ENCODE data around the gene IL1RAPL1. TPM values are rescaled to one million over a fixed set of nuclear protein-coding genes. Genes with fewer than 3 reads are reported as not detected.

Gene IL1RAPL1
- polyA plus RNA-seq, 1 donor from 2014 or later: not detected

DNA sequence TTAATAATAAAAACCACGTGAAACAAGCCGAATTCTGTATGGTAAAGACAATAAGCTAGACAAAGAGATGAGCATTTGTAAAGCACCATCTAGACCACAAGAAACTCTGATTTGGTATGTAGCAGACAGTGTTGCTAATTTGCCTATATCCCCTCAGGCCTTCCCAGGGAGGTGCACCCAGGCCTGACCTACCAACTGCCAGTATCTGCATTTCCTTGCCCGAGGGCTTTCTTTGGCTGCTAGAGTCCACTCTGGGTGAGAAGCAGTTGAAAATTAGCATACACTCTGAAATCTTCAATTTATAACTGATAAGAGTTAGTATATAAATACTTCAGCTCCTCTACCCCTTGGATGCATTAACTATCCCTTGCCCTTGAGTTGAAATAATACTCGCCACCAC lies 37.4 kb upstream of the IL1RAPL1 start:
- H3K36me3 ChIP-seq (ENCODE audit: insufficient read depth, low read length): no peaks in the 10 kb centered on the region
- H3K4me3 ChIP-seq (ENCODE audit: low read length): no peak overlapping the region
- H3K27ac ChIP-seq (ENCODE audit: low read length): no peak overlapping the region

DNA sequence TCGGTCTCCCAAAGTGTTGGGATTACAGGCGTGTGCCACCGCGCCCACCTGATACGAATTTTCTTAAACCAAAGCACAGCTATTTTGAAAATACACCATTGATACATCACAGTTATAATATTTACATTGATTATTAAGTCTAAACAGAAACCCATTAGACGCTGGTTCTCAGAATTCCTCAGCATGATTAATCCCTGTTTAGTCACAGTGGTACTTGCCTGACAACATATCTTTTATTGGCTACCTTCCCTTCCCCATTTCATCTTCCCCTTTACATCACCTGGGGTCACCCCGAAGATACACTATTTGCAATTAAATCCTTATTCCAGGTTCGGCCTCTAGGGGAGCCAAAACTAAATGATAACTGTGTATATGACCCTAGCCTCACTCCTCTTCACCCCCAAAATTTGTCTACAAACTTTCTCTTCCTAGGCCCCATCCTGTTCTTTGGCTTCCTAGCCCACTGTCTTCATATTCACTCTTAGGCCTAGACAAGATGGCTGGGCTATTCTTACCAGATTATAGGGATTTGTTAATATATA lies 36.8 kb upstream of the IL1RAPL1 start:
- Histone ChIP-seq H3K79me2 (replicated peaks; ENCODE audit: insufficient read depth, low read length) (no peaks in the 10 kb centered on the region), H2AFZ (ENCODE audit: low read depth, low read length) (no peak overlapping the region), H3F3A (ENCODE audit: insufficient read depth, low read length, poor library complexity, severe bottlenecking) (no peaks in the 10 kb centered on the region), H3K4me3 (ENCODE audit: low read length) (no peak overlapping the region), H3K9me2 (ENCODE audit: insufficient read depth, low read length) (no peaks in the 10 kb centered on the region), H3K27me3 (ENCODE audit: insufficient read depth, low read depth, low read length) (no peaks in the 10 kb centered on the region), H4K20me1 (ENCODE audit: insufficient read depth) (no peaks in the 10 kb centered on the region), H3K27ac (ENCODE audit: low read length) (no peak overlapping the region), H3K36me3 (ENCODE audit: insufficient read depth, low read length) (no peaks in the 10 kb centered on the region), H3K9ac (ENCODE audit: low read length) (no peak overlapping the region), H3K9me3 (ENCODE audit: low read length) (no peaks in the 10 kb centered on the region), H3K4me2 (ENCODE audit: low read length) (no peak overlapping the region)
- no peak for TF ChIP-seq EP300 (conservative IDR thresholded peaks at IDR 0.05; ENCODE audit: poor library complexity, severe bottlenecking)
- no peak for TF ChIP-seq MXI1 (conservative IDR thresholded peaks at IDR 0.05; ENCODE audit: poor library complexity, severe bottlenecking)
- no peak for TF ChIP-seq TAF1 (IDR thresholded peaks at IDR 0.05; ENCODE audit: low read depth)
- TF ChIP-seq SMC3 (conservative IDR thresholded peaks at IDR 0.05; ENCODE audit: poor library complexity): no peak
- TF ChIP-seq POLR2AphosphoS5 (IDR thresholded peaks at IDR 0.05): no peak
- TF ChIP-seq, protein P1, sequence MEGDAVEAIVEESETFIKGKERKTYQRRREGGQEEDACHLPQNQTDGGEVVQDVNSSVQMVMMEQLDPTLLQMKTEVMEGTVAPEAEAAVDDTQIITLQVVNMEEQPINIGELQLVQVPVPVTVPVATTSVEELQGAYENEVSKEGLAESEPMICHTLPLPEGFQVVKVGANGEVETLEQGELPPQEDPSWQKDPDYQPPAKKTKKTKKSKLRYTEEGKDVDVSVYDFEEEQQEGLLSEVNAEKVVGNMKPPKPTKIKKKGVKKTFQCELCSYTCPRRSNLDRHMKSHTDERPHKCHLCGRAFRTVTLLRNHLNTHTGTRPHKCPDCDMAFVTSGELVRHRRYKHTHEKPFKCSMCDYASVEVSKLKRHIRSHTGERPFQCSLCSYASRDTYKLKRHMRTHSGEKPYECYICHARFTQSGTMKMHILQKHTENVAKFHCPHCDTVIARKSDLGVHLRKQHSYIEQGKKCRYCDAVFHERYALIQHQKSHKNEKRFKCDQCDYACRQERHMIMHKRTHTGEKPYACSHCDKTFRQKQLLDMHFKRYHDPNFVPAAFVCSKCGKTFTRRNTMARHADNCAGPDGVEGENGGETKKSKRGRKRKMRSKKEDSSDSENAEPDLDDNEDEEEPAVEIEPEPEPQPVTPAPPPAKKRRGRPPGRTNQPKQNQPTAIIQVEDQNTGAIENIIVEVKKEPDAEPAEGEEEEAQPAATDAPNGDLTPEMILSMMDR (IDR thresholded peaks at IDR 0.05; ENCODE audit: poor library complexity, severe bottlenecking): no peak
- no peak for TF ChIP-seq RAD21 (conservative IDR thresholded peaks at IDR 0.05)
- TF ChIP-seq, protein P2, sequence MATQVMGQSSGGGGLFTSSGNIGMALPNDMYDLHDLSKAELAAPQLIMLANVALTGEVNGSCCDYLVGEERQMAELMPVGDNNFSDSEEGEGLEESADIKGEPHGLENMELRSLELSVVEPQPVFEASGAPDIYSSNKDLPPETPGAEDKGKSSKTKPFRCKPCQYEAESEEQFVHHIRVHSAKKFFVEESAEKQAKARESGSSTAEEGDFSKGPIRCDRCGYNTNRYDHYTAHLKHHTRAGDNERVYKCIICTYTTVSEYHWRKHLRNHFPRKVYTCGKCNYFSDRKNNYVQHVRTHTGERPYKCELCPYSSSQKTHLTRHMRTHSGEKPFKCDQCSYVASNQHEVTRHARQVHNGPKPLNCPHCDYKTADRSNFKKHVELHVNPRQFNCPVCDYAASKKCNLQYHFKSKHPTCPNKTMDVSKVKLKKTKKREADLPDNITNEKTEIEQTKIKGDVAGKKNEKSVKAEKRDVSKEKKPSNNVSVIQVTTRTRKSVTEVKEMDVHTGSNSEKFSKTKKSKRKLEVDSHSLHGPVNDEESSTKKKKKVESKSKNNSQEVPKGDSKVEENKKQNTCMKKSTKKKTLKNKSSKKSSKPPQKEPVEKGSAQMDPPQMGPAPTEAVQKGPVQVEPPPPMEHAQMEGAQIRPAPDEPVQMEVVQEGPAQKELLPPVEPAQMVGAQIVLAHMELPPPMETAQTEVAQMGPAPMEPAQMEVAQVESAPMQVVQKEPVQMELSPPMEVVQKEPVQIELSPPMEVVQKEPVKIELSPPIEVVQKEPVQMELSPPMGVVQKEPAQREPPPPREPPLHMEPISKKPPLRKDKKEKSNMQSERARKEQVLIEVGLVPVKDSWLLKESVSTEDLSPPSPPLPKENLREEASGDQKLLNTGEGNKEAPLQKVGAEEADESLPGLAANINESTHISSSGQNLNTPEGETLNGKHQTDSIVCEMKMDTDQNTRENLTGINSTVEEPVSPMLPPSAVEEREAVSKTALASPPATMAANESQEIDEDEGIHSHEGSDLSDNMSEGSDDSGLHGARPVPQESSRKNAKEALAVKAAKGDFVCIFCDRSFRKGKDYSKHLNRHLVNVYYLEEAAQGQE (IDR thresholded peaks at IDR 0.05; ENCODE audit: borderline replicate concordance): no peak
- no peak for TF ChIP-seq EZH2 (IDR thresholded peaks at IDR 0.05; ENCODE audit: borderline replicate concordance, insufficient read depth, low read length, poor library complexity, severe bottlenecking)

More for the DNA sequence above, 37.4 kb upstream of the IL1RAPL1 start:
- Histone ChIP-seq H3K9me2 (ENCODE audit: insufficient read depth, low read length) (no peaks in the 10 kb centered on the region), H3K27me3 (ENCODE audit: insufficient read depth, low read depth, low read length) (no peaks in the 10 kb centered on the region), H2AFZ (ENCODE audit: low read depth, low read length) (no peak overlapping the region), H3K79me2 (replicated peaks; ENCODE audit: insufficient read depth, low read length) (no peaks in the 10 kb centered on the region), H3K9ac (ENCODE audit: low read length) (no peak overlapping the region), H3K4me2 (ENCODE audit: low read length) (no peak overlapping the region), H4K20me1 (ENCODE audit: insufficient read depth) (no peaks in the 10 kb centered on the region), H3F3A (ENCODE audit: insufficient read depth, low read length, poor library complexity, severe bottlenecking) (no peaks in the 10 kb centered on the region), H3K9me3 (ENCODE audit: low read length) (no peaks in the 10 kb centered on the region)
- TF ChIP-seq, protein P1 (IDR thresholded peaks at IDR 0.05; ENCODE audit: poor library complexity, severe bottlenecking): no peak
- TF ChIP-seq TAF1 (IDR thresholded peaks at IDR 0.05; ENCODE audit: low read depth) (no peak), EZH2 (IDR thresholded peaks at IDR 0.05; ENCODE audit: borderline replicate concordance, insufficient read depth, low read length, poor library complexity, severe bottlenecking) (no peak), MXI1 (conservative IDR thresholded peaks at IDR 0.05; ENCODE audit: poor library complexity, severe bottlenecking) (no peak), RAD21 (conservative IDR thresholded peaks at IDR 0.05) (no peak), EP300 (conservative IDR thresholded peaks at IDR 0.05; ENCODE audit: poor library complexity, severe bottlenecking) (no peak), SMC3 (conservative IDR thresholded peaks at IDR 0.05; ENCODE audit: poor library complexity) (no peak), POLR2AphosphoS5 (IDR thresholded peaks at IDR 0.05) (no peak)
- TF ChIP-seq, protein P2 (IDR thresholded peaks at IDR 0.05; ENCODE audit: borderline replicate concordance): no peak
